ENCODE results near the gene TNFSF10. TPM values are rescaled to one million over a fixed set of nuclear protein-coding genes. Genes with fewer than 3 reads are reported as not detected.
A peak's percentile ranks its signal among the peaks of the same experiment; 100 is the strongest.

The TNFSF10 gene
- total RNA-seq, 2 experiments from 2014 or later, result 5.1 to 6.8 TPM

DNA sequence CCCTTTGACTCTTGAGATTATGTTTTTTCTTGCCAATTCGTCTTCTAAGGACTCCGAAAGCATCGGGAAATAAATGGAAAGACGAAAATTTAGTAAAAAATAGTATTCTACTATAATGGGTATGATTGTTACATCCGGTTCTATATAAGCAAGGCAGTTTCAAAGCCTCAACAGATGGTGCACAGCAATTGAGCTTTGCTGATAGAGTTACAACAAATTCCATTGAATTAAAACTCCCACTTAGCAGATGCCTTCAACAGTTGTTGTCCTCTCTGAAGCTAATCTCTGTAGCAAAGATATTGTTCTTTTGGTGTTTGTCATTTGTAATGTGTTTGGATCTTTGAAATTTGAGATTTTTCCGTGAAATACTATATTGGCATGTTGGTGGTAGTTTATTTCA lies 58.9 kb downstream of the TNFSF10 start:
- no peaks in the 10 kb centered on the region for H3K36me3 ChIP-seq (ENCODE audit: insufficient read depth, low read length)
- POLR2A ChIA-PET, result interaction anchor here (0.6 kb wide), 1 partner anchor 1596 kb away, joined by 5 read pairs; no protein-coding TSS in a partner anchor
- DNase-seq (ENCODE audit: low spot score), result no peak

DNA sequence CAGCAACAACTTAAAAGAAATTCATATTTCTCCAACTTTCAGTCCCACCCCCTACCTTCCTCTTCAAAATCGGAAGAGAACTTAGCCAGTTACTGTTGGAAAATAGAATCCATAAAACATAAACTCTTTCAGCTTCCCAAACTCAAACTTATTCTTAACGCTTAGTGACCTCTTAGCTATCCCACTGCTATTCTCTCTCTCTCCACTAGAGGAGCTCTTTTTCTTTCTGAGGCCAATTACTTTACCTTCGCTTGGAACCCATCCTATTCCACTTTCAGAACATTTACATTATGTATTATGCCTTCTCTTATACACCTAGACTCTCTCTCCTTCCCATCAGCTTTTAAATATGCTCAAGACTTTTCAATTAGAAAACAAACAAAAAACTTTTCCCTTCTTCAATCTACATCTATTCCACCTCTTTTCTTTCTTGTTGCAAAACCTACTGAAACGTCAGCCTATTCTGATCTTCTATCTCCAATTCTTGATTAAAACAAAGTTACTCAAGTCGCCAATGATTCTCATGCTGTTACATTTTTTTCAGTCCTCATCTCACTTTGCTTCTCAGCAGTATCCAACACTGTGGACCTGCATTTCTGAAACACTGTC lies 61.6 kb downstream of the TNFSF10 start:
- BruUV-seq (replicated peaks), result no TSS peak
- H3K9me3 ChIP-seq (ENCODE audit: low read length), result no peaks in the 10 kb centered on the region
- no peaks in the 10 kb centered on the region for H3K79me2 ChIP-seq (ENCODE audit: insufficient read depth, low read depth, low read length)
- no peaks in the 10 kb centered on the region for H3K36me3 ChIP-seq (ENCODE audit: insufficient read depth, low read length)
- no peaks in the 10 kb centered on the region for H3K4me1 ChIP-seq (ENCODE audit: insufficient read depth, low read length, poor library complexity, severe bottlenecking)
- ChIA-PET POLR2A (interaction anchor here (0.5 to 0.7 kb wide), 3 partner anchors 53 to 767 kb away, joined by 3 to 6 read pairs (median 3); no protein-coding TSS in a partner anchor), CTCF (ENCODE audit: unreplicated experiment) (interaction anchor here (1.0 kb wide), 1 partner anchor 12 kb away, joined by 4 read pairs; no protein-coding TSS in a partner anchor)
- peak; percentile 45 for DNase-seq (ENCODE audit: low spot score)
- no peak overlapping the region for H3K4me3 ChIP-seq (ENCODE audit: low read depth, low read length, poor library complexity, severe bottlenecking)
- H3K27ac ChIP-seq (ENCODE audit: low read depth, low read length, poor library complexity, severe bottlenecking), result no peak overlapping the region
- no peak overlapping the region for H2AFZ ChIP-seq (ENCODE audit: low read length)
- H3K9me2 ChIP-seq (ENCODE audit: insufficient read depth, low read length), result no peaks in the 10 kb centered on the region
- no peak overlapping the region for H3K4me2 ChIP-seq (ENCODE audit: low read length)
- intact Hi-C loops (cut with micrococcal nuclease; ENCODE audit: unreplicated experiment), result no loop called here
- TF ChIP-seq EZH2phosphoT487 (IDR thresholded peaks at IDR 0.05; ENCODE audit: borderline replicate concordance, low read depth, low read length), result no peak
- peak; percentile 95 for TF ChIP-seq CTCF (conservative IDR thresholded peaks at IDR 0.05; ENCODE audit: low read length)
- no peaks in the 10 kb centered on the region for H4K20me1 ChIP-seq (ENCODE audit: insufficient read depth, low read length)

More for the DNA sequence above, 58.9 kb downstream of the TNFSF10 start:
- no peaks in the 10 kb centered on the region for H3K4me1 ChIP-seq (ENCODE audit: insufficient read depth, low read length, poor library complexity, severe bottlenecking)
- intact Hi-C loops (cut with micrococcal nuclease; ENCODE audit: unreplicated experiment), result no loop called here
- H3K27ac ChIP-seq (ENCODE audit: low read depth, low read length, poor library complexity, severe bottlenecking), result no peak overlapping the region
- H3K79me2 ChIP-seq (ENCODE audit: insufficient read depth, low read depth, low read length), result no peaks in the 10 kb centered on the region
- H3K9me2 ChIP-seq (ENCODE audit: insufficient read depth, low read length), result no peaks in the 10 kb centered on the region
- no peaks in the 10 kb centered on the region for H3K9me3 ChIP-seq (ENCODE audit: low read length)
- no peak overlapping the region for H3K4me2 ChIP-seq (ENCODE audit: low read length)
- H3K4me3 ChIP-seq (ENCODE audit: low read depth, low read length, poor library complexity, severe bottlenecking), result no peak overlapping the region
- no peak overlapping the region for H2AFZ ChIP-seq (ENCODE audit: low read length)
- BruUV-seq (replicated peaks), result no TSS peak
- TF ChIP-seq EZH2phosphoT487 (IDR thresholded peaks at IDR 0.05; ENCODE audit: borderline replicate concordance, low read depth, low read length) (no peak), CTCF (conservative IDR thresholded peaks at IDR 0.05; ENCODE audit: low read length) (no peak)
- CTCF ChIA-PET (ENCODE audit: unreplicated experiment), result no interaction called here
- no peaks in the 10 kb centered on the region for H4K20me1 ChIP-seq (ENCODE audit: insufficient read depth, low read length)

DNA sequence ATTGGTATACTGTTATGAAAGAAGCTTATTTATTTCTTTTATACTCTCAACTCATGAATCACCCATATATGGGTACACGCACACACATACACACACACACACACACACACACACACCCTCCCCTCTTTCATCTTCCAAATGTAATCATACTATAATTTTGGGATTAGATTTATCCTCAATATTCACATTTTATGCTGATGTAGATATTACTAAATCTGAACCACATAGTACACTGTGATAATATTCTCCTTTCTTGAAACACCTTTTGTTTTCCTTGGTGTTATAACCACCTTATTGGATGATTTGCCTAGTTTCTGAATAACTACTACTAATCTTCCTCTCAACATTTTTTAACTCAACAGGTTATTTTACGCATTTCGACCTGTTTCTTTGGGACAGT lies 66.8 kb downstream of the TNFSF10 start:
- CTCF ChIA-PET (ENCODE audit: unreplicated experiment), result no interaction called here
- Histone ChIP-seq H2AFZ (ENCODE audit: low read length) (no peak overlapping the region), H3K27ac (ENCODE audit: low read depth, low read length, poor library complexity, severe bottlenecking) (no peak overlapping the region), H3K9me3 (ENCODE audit: low read length) (no peaks in the 10 kb centered on the region), H3K4me1 (ENCODE audit: insufficient read depth, low read length, poor library complexity, severe bottlenecking) (no peaks in the 10 kb centered on the region), H3K4me2 (ENCODE audit: low read length) (no peak overlapping the region), H4K20me1 (ENCODE audit: insufficient read depth, low read length) (no peaks in the 10 kb centered on the region), H3K4me3 (ENCODE audit: low read depth, low read length, poor library complexity, severe bottlenecking) (no peak overlapping the region), H3K36me3 (ENCODE audit: insufficient read depth, low read length) (no peaks in the 10 kb centered on the region), H3K79me2 (ENCODE audit: insufficient read depth, low read depth, low read length) (no peaks in the 10 kb centered on the region), H3K9me2 (ENCODE audit: insufficient read depth, low read length) (no peaks in the 10 kb centered on the region)
- TF ChIP-seq CTCF (conservative IDR thresholded peaks at IDR 0.05; ENCODE audit: low read length), result no peak
- TF ChIP-seq EZH2phosphoT487 (IDR thresholded peaks at IDR 0.05; ENCODE audit: borderline replicate concordance, low read depth, low read length), result no peak
- no TSS peak for BruUV-seq (replicated peaks)
- intact Hi-C loops (cut with micrococcal nuclease; ENCODE audit: unreplicated experiment), result no loop called here
- POLR2A ChIA-PET, result interaction anchor here (0.6 kb wide), 1 partner anchor 839 kb away, joined by 3 read pairs; no protein-coding TSS in a partner anchor
- DNase-seq (ENCODE audit: low spot score), result no peak

All from OCI-LY7 (cell line).